GM18502 (cell line): ENCODE data around the gene RGS21.

Experiments
- ATAC-seq: cut with Tn5 transposase; IDR thresholded peaks from one replicate; pipeline ENCODE4 v1.9.1; 2021; ENCODE audit warnings: mild to moderate bottlenecking; ENCODE audit not compliant: unreplicated experiment, poor library complexity

RGS21 gene

DNA sequence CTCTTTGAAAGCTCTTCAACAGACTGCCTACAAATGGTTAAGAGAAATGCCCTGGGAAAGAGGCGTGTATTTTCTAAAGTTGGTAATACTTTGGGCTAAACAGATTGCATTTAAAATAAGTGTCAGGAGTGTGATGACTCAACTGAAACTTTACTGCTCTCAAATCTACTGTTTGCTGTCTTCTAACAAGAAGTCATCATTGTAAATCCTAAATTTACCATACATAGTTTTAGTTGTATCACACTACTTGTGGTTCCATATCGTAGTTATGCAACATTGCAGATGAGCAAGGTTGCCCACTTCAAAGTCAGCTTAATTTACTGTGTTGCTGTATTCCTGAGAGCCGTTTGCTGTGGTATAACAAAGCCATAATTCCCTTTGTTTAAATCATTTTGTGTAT lies 59.6 kb downstream of the RGS21 start:
- no peak for ATAC-seq

DNA sequence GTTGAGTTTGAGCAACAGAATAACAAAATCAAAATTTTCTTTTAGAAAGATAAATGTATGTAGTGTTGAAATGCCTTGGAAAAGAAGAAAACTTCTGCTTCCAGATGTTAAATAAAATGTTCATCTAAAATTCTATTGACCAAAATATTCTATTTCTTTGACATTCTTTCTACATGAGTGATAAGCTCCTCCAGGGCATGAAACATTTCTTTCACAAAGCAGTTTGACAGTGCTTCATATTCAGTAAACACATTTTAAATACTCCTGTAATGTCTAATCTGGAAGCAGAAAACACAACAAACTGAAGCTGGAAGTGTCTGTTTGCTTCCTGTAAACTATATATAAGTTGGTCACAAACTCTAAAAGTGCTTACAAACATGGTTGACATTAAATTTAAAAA lies 61.5 kb downstream of the RGS21 start:
- no peak for ATAC-seq

DNA sequence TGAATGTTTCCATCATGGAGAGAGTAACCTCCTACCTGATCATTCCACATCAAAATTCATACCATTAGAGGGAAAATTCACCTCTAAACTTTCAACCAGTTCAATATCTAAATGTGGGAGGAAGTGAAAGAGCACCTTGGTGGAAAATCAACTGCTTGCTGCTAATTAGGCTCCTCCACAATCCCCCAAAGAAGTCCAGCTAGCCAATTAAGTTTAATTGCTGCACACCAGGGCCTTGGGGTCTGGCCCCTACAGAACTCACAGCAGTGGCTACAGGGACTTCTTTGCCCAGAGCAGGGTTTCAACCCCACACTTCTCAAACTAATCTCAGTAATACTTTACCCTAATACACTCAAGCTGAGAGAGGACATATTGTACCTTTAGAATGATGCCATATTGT lies 62.1 kb downstream of the RGS21 start:
- no peak for ATAC-seq

DNA sequence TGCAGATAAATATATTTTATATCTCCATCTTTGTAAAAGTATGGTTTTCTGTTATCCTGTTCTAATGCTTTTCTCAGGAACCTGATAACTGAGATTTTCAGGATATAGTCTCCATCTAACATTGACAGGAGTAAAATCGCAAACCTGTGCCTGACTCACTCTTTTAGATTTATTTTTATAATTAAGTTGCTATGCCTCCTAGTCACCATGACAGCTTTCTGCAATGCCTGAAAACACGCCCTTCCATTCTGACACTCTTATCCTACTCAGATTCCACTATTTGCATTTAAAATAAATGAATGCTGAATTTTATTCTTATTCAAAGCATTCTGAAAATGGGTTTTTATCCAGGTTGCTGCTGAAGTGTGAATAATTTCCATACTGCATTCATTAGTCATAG lies 62.8 kb downstream of the RGS21 start:
- ATAC-seq: no peak

DNA sequence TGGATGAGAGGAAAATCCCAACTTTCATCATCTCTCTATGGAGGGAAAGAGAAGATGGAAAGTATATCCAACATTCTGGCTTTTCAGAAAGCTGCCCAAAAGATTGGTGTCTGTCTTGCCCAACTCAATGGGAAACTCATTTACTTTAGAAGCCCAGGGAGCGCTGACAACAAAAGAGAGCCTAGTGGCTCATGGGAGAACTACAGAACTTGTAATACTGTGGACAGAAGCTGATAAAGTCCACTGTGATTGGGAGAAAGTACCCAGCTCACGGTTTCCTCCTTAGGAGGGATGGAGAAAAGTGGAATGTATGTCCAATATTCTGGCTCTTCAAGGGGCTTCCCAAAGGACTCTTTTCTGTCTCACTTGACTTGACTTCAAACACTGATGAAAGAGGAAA lies 66.0 kb downstream of the RGS21 start:
- no peak for ATAC-seq

DNA sequence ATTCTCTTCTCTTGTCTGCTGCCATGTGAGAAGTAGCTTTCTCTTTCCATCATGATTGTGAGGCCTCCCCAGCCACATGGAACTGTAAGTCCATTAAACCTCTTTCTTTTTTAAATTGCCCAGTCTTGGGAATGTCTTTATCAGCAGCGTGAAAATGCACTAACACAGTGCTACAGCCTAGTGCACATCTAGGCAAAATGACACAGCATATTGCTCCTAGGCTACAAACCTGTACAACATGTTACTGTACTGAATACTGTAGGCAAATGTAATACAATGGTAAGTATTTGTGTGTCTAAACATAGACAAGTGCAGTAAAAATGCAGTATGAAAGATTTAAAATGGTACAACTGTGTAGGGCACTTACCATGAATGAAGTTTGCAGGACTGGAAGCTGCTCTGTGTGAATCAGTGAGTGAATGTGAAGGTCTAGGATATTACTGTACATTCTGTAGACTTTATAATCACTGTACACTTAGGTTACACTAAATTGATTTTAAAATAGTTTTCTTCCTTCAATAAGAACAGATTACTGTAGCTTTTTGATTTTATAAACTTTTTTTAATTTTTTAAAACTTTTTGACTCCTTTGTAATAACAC lies 69.4 kb downstream of the RGS21 start:
- no peak for ATAC-seq

DNA sequence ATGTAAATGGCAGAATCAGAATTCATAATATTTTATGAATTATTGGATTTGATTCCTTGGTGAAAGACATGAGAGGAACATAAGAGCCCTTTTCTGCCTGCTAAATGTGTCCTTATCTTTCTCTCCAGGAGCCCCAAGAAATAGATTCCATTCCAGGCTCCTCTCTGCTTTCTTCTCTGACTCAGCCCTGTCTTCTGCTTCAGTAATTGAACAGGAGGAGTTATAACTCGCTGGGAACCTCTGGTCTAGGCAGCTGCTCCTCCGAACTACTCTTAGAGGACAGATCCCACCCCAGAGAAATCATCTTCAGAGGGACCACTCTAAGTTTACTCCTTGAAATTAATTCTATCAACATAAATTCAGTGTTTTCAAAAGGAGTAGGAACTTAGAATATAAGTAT lies 78.4 kb downstream of the RGS21 start:
- ATAC-seq: no peak

DNA sequence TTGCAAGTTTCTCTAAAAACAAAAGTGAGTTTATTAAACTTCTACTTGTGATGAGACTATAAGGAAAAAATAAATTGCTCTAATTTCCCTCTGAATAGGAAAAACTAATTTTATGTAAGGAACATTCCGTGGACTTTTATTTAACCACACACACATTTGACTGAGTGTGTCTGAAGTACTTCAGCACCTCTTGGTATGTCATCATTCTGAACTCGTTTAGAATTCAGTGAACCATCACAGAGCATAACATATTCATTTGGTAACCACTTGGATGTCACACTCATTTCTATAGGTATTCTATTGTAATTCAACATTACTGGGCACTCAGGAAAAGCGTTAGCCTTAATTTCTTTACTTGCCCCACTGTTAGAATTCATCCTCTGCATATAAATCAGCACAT lies 79.1 kb downstream of the RGS21 start:
- no peak for ATAC-seq

DNA sequence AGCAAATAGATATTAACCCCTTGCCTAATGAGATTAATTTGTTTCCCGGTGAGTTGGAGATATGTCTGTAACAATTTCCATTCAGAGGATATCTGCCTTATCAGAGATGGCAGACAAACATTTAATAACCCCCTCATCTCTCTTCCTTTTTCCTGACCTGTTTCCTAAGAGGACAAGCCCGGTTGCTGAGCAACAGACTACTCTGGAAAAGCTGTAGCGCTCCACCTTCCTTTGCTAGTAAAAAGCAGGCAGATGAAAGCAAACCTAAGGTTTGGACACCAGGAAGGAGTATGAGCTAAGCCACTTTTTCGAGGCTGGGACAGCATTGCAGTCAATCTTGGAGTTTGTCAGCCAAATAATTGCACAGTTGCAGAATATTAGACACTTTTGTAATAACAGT lies 82.4 kb downstream of the RGS21 start:
- no peak for ATAC-seq

DNA sequence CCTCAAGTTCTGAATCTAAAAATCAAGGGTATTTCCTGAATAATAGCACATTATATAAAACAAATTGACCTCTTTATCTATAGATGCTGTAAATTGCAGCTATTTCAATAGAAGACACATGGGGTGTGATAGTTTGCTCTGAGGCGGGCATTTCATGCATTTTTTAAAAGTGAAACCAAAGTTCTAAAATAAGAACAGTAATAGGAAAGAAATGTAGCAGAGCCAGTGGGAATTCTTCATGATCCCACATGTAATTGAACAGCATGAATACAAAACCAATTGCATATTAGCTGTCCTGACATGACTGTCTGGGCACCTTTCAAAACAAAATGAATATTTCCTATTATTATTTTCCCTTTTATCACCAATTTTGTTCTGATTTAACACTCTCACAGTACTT lies 85.0 kb downstream of the RGS21 start:
- ATAC-seq: no peak

DNA sequence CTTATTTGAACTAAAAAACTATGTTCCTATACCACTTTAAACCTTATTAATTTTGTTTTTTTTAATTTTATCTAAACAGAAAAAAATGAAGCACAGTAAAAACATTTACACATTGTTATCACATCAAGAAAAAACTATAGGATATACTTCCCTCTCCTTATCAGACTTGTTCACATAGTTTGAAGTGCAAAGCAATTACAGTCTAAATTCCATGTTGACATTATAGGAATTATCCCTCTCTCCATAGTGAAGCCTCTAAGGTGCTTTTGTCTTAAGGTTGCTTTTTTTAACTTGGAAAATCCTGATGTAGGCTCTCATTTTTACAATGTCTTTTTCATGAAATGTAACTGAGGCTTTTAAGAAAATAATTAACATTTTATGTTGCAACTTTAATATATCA lies 85.8 kb downstream of the RGS21 start:
- no peak for ATAC-seq

DNA sequence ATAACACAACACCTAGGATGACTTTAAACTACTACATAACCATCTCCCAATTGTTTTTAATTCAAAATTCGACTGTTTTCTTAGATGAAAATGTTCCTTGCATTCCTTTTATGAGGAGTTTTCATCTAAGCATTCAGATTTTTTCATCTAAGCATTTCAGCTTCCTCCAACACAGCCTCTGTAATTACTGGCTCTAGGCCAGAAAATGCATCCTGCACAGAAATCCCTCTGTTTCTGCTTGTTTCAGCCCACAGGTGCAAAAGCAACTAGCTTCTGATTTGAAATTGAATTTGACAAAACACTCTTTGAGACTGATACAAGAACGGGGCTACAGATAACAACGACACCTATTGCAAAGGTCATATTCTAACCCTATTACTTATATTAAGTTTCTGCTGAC lies 90.4 kb downstream of the RGS21 start:
- ATAC-seq: no peak
